Activated T-cell treated with anti-CD3 and anti-CD28 coated beads for 1 hour (primary cell): Measurements from ENCODE around the gene BOD1L2.

Experiments used
- DNase-seq: peaks from one replicate; pipeline ENCODE4 v3.0.0-alpha.2; 2020; ENCODE audit warnings: low read depth

Gene BOD1L2

DNA sequence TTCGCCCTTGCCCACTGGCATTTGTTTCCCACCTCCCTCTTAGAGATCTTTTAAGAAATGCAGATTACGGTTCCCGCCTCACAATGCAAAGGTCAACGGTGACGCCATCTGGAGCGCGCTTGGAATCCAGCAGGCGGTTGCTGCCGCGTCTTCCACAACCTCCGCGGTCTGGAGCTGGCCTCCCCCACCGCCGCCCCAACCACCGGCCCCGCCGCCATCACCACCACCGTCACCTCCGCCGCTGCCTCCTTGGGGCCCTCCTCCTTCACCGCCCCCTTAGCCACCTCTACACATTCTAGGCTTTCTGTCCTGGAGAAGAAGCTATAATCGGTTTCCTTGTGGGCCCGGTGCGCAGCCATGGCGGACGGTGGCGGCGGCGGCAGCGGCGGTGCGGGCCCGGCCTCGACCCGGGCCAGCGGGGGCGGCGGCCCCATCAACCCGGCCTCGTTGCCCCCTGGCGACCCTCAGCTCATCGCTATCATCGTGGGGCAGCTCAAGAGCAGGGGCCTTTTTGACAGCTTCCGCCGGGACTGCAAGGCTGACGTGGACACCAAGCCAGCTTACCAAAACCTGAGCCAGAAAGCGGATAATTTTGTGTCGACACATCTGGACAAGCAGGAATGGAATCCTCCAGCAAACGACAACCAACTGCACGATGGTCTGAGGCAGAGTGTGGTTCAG is at the start of gene BOD1L2:
Gene BOD1L2 (plus strand): TSS at position 132 of the 681 bp plus-strand sequence. CDS start 226 bp downstream, at position 358.
- DNase-seq: no peak

DNA sequence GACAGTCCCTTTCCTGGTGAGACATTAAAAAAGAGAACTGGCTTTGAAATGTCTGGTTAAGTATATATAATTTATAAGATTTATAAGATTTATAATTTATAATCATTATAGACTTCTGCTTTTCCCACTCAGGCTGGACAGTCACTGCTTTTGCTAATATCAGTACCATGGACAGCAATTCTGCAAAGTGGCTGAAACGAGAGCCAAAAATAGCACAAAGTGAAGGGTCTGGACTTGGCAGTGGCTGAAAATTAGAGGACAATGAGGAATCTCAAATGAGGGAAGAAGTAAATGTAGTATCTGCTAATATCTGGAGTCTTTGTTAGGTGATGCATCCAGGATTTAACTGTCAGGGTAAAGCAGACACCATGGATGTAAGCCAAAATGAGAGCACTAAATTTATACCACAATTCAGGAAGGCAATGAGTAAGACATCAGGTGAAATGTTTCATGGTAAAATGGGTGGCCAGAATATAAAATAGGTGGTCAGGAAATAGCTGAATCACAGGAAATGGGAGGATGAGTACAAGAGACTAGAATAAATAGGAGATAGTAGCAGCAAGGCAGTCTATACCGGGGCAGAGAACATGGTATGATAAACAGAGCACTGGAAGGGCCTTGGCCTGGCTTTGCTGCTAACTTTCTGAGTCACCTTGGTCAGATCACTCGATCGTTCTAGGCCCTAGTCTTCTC is 39.6 kb upstream of the BOD1L2 start:
- no peak for DNase-seq

DNA sequence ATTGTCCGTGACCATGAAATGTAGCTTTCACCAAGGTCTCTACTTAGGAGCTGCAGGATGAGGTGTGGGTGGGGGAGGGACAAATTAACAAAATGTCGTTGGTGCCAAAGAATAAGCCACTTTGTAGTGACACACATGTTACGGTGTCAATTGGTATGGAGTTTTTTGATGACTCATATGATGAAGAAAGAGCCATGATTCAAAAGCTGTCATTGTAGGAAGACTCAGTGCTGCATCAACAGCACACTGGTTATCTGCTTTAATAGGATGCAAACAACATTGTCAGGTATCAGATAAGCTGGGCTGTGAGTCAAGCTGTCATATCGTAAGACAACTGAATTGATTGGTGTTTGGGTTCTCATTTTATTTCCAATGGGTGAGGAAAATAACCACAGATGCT is 36.6 kb upstream of the BOD1L2 start:
- DNase-seq: no peak

- no peak for DNase-seq
Measured at GRCh38 chr18:57113799-57114420, 33.0 kb upstream of the BOD1L2 start.

DNA sequence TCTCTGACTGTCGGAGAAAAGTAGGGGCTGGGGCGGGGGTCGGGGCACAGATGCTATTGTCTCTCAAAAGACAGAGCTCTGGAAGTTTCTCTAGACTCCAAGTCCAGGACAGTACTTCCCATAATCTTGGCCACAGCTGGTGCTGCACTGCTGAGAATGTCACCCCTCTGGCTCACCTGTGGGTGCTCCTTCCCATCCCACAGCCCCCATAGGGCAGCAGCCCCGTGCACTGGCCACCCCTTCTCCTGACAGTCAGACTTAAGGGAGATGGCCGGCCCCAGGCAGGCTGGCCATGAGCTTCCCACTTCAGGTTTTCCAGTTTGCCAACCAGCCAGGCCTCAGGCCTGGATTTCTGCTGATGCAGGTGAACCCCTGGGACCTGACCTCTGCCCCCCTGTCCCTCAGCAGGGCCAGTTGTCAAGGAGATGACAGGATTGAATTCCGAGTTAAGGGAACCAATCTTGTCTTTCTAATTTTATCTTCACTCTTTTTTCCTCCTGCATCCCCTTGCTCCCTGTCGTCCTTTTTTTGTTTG is 30.2 kb upstream of the BOD1L2 start:
- no peak for DNase-seq

- DNase-seq: no peak
Measured at GRCh38 chr18:57121542-57122112, 25.3 kb upstream of the BOD1L2 start.

GRCh38 chr18:57122936-57123510 is 23.9 kb upstream of the BOD1L2 start:
- no peak for DNase-seq

- DNase-seq: no peak
Measured at GRCh38 chr18:57125627-57126026, 21.3 kb upstream of the BOD1L2 start.

- DNase-seq: no peak
Measured at GRCh38 chr18:57128220-57128932, 18.5 kb upstream of the BOD1L2 start.

DNA sequence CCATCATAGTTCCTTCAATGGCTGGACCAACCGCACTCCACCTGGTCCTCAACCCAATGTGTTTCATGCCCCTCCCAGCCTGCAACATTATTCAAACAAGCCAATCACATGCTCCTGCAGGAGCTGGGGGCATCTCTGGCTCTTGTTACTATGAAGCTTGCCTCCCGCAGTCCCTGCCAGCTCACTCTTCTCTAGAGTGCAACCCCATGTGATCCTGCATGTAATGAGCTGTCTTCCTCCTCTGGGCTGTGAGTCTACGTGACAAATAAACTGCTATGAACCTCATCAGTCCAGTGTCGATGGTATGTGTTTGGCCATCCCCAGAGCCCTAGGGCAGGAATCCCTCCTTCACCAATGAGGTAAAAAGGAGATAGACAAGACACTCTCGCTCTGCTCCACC is 15.8 kb upstream of the BOD1L2 start:
- no peak for DNase-seq

- no peak for DNase-seq
Measured at GRCh38 chr18:57131782-57132181, 15.1 kb upstream of the BOD1L2 start.

DNA sequence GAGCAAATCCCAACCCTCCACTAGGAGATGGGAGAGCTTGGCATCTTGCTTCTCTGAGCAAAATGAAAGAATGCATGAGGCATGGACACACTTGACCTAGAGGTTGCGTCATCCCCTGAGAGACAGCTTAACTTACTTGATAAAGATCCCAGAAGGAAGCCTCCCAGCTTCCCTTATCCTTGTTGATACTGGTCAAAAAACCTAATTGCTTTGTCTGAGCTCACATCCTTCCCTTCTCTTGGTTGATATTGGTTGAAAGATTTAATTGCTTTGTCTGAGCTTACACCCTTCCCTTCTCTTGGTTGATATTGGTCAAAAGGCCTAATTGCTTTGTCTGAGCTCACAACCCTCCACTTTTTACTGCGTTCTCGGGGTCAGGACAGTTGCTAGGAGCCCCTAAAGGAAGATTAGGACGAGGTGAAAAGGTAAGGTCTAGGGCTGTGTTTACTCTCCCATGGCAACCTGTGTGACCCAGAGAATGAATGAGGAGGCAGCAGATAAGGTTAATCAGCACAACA is 12.2 kb upstream of the BOD1L2 start:
- no peak for DNase-seq

DNA sequence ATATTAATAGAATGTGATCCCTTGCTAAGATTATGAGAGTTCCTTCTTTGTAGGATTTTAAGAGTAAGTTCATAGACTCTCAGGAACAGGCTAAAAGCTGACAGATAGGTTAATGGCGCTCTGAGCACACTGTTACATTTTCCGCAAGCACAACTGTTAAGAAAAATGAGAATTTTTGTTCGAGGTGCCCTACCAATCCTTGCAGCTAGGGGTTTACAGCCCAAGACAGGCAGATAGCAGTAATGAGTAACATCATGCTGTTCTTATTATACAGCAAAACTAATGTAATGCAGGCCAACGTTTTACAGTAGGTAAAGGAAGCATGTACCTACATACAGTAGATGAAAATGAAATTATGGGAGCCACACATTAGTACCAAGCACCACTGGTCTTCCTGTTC is 11.2 kb upstream of the BOD1L2 start:
- no peak for DNase-seq

DNA sequence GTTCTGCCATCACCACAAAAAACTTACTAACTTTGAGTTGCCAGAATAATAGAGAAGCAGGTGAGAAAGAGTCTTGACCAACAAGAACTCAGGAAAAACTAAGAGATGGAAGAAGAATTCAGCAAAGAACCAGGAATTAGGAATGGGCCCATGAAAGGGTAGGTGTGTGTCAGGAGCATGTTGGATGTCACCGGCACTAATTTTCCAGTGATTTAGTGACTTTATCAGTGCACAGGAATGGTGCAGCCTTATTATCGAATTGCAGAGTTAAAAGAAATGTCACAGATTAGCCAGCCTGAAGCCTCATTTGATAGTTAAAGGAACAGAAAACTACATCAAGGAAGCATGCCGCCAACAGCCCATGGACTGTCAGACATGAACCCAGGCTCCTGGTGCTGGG is 9.0 kb upstream of the BOD1L2 start:
- DNase-seq: no peak

GRCh38 chr18:57141208-57142129 is 5.4 kb upstream of the BOD1L2 start:
- no peak for DNase-seq

DNA sequence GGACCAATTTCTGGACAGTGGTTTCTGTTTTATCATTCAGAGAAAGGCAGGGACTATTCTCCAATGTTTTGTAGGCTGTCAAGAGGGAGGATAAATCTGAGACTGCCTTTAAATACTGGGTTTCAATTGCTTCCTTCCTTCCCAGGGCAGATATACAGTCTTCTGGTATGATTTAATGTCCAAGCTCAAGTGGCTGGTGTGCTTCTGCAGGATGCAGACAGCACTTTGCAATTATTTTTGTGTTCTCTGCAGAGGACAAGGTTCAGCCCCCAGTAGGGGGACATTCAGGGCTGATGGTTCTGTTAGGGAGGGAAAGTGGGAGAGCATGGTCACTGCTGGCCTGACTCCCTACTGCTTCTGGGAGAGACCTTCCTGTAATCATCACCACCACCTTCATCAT is 4.6 kb upstream of the BOD1L2 start:
- no peak for DNase-seq

DNA sequence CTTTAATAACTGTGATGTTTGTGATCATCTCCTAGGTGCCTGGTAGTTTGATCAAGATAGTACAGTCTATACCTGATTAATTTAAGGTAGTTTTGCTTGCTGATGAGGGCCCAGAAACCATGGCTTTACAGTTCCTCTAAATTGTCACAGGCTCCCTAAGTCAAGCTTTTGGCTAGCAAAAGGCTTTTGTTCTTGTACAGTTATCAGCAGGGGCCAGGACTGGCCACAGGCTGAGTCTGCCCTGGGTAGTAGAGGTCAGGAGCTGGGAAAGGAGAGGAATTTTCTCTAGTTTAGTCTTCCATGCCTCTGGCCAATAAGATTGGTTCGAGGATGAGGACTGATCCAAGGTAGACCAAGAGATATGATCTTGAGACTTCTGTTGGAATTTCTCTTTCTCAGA is 3.6 kb upstream of the BOD1L2 start:
- no peak for DNase-seq

- no peak for DNase-seq
Measured at GRCh38 chr18:57148263-57148662, 1.4 kb downstream of the BOD1L2 start.

DNA sequence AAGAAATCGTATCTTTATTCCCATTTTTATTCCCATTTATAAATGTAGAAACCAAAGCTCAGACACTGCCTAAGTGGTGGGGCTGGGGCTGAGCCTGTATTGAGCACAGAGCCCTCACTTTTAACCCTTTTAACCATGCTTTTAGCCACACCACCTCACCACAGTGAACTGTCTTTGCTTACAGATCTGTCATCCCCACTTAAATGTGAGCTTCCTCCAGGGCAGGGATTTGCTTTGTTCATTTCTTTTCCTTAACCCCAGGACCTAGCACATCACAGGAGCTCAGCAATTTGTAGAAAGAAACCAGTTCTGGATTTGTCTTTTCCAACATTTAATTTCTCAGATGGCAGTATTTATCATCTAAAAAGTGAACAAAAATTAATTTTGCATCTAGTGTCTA is 2.2 kb downstream of the BOD1L2 start:
- DNase-seq: no peak

- no peak for DNase-seq
Measured at GRCh38 chr18:57149531-57149930, 2.6 kb downstream of the BOD1L2 start.
